ENCODE measurements around the gene SAFB.

- TF ChIP-seq CTCF (IDR thresholded peaks at IDR 0.05; ENCODE audit: low read depth, low read length) = no peak
- no peak for TF ChIP-seq EZH2phosphoT487 (IDR thresholded peaks at IDR 0.05; ENCODE audit: low read depth)
These were observed 1.5 kb upstream of the SAFB start for GRCh38 chr19:5621311-5621944.
